Measurements from ENCODE around the gene ANGPTL7. TPM values are rescaled to one million over a fixed set of nuclear protein-coding genes. Genes with fewer than 3 reads are reported as not detected.

ANGPTL7 gene
- total RNA-seq, 3 donors from 2014 or later = 6.6 to 30.3 (median 20.0) TPM

DNA sequence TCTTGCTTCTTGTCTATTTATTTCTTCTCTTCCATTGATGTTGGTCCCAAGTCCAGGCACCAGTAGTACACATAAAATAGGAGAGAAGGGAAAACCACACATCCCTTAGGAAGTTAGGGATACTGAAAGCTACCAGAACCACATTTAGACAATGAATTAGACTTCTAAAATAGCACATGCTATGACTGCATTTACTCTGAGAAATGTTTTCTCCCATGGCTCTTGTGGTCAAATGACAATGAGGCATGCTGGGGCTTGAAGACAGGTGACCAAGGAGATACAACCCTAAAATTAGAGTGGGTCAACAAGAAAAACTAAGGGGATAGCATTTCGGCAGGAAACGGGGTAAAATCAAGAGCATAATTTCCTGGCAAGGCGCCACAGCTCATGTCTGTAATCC is 56.1 kb downstream of the ANGPTL7 start:
- no peak overlapping the region for H3K27ac ChIP-seq
- no peak for DNase-seq (ENCODE audit: low spot score in 2 of 2)
- H3K9me3 ChIP-seq = no peaks in the 10 kb centered on the region
- TF ChIP-seq POLR2AphosphoS5 (IDR thresholded peaks at IDR 0.05) = no peak
- TF ChIP-seq POLR2A (IDR thresholded peaks at IDR 0.05) = no peak
- TF ChIP-seq, protein P1, sequence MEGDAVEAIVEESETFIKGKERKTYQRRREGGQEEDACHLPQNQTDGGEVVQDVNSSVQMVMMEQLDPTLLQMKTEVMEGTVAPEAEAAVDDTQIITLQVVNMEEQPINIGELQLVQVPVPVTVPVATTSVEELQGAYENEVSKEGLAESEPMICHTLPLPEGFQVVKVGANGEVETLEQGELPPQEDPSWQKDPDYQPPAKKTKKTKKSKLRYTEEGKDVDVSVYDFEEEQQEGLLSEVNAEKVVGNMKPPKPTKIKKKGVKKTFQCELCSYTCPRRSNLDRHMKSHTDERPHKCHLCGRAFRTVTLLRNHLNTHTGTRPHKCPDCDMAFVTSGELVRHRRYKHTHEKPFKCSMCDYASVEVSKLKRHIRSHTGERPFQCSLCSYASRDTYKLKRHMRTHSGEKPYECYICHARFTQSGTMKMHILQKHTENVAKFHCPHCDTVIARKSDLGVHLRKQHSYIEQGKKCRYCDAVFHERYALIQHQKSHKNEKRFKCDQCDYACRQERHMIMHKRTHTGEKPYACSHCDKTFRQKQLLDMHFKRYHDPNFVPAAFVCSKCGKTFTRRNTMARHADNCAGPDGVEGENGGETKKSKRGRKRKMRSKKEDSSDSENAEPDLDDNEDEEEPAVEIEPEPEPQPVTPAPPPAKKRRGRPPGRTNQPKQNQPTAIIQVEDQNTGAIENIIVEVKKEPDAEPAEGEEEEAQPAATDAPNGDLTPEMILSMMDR (IDR thresholded peaks at IDR 0.05) = no peak
- H3K4me3 ChIP-seq = no peak overlapping the region
- H3K27me3 ChIP-seq = no peaks in the 10 kb centered on the region
- H3K36me3 ChIP-seq = no peaks in the 10 kb centered on the region
- no peaks in the 10 kb centered on the region for H3K4me1 ChIP-seq
- intact Hi-C loops (cut with DNase I; ENCODE audit: low total_unique reads) = no loop called here

Other genes with a start within 250 kb of the ANGPTL7 start
- 100 to 1,000 TPM; 113 to 165 (median 142) TPM for gene TARDBP, start 176.7 kb upstream of the ANGPTL7 start, total RNA-seq
- not detected for gene MASP2, start 142.1 kb upstream of the ANGPTL7 start, total RNA-seq
- 10 to 100 TPM; 33.5 to 71.4 (median 39.7) TPM for gene SRM, start 129.3 kb upstream of the ANGPTL7 start, total RNA-seq
- 10 to 100 TPM; 57.9 to 97.6 (median 77.7) TPM for gene EXOSC10, start 89.5 kb upstream of the ANGPTL7 start, total RNA-seq
- gene MTOR, start 73.2 kb downstream of the ANGPTL7 start, total RNA-seq = 10 to 100 TPM; 36.8 to 48.4 (median 46.5) TPM
- gene UBIAD1, start 83.8 kb downstream of the ANGPTL7 start, total RNA-seq = 10 to 100 TPM; 13.4 to 20.6 (median 16.4) TPM

All from breast epithelium (tissue), 4 donors.